ENCODE measurements around the gene RAD51B. TPM values are rescaled to one million over a fixed set of nuclear protein-coding genes. Genes with fewer than 3 reads are reported as not detected.

Gene RAD51B
- total RNA-seq, 2 donors from 2014 or later, result 9.3 to 12.1 TPM

DNA sequence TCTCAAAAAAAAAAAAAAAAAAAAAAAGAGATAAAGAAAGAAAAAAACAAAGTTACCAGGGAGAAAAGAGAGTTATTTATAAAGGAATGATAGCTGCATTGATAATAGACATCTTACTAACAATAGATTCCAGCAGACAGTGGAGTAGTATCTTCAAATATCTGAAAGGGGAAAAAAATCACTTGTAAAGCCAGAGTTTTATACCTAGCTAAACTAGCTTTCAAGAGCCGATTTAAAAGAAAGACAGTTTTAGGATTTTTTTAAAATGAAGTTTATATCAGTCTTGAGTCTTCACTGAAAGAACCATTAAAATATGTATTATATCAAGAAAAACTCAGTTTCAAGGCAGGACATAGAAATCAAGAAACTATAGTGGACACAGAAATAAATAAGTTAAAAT lies 710.9 kb downstream of the RAD51B start:
- Histone ChIP-seq H3K4me3 (no peak overlapping the region), H3K4me1 (ENCODE audit: control insufficient read depth in 1 of 2, low read depth in 2 of 2) (peaks cover 17 to 34% of the 10 kb centered on the region in 2 donors), H3K36me3 (no peaks in the 10 kb centered on the region), H3K9me3 (peaks cover 5% of the 10 kb centered on the region), H3K27me3 (replicated peaks; ENCODE audit: insufficient read depth) (no peaks in the 10 kb centered on the region), H3K27ac (no peak overlapping the region)
- ATAC-seq (ENCODE audit: insufficient number of reproducible peaks, low FRiP score, low read depth) (no peak), DNase-seq (ENCODE audit: low spot score) (no peak)
- TF ChIP-seq, protein P1, sequence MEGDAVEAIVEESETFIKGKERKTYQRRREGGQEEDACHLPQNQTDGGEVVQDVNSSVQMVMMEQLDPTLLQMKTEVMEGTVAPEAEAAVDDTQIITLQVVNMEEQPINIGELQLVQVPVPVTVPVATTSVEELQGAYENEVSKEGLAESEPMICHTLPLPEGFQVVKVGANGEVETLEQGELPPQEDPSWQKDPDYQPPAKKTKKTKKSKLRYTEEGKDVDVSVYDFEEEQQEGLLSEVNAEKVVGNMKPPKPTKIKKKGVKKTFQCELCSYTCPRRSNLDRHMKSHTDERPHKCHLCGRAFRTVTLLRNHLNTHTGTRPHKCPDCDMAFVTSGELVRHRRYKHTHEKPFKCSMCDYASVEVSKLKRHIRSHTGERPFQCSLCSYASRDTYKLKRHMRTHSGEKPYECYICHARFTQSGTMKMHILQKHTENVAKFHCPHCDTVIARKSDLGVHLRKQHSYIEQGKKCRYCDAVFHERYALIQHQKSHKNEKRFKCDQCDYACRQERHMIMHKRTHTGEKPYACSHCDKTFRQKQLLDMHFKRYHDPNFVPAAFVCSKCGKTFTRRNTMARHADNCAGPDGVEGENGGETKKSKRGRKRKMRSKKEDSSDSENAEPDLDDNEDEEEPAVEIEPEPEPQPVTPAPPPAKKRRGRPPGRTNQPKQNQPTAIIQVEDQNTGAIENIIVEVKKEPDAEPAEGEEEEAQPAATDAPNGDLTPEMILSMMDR (IDR thresholded peaks at IDR 0.05), result no peak

DNA sequence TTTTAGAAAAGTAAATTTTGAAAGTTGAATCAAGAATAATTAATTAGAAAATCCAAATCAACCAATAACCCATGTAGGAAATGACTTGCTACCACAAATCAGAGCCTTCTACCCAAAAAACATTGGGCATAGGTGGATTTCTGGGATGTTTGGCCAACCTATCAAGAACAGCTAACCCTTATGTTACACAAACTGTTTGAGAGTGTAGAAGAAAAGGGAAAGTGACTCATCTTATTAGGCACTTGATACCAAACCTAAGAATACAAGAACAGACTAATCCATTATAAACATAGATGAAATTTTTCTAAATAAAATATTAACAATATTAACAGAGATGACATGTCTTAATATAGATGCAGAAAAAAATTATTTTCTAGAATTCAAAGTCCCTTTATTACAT lies 712.9 kb downstream of the RAD51B start:
- DNase-seq (ENCODE audit: low spot score) (no peak), ATAC-seq (ENCODE audit: insufficient number of reproducible peaks, low FRiP score, low read depth) (no peak)
- TF ChIP-seq, protein P1 (IDR thresholded peaks at IDR 0.05), result no peak
- H3K27ac ChIP-seq, result no peak overlapping the region
- H3K27me3 ChIP-seq (replicated peaks; ENCODE audit: insufficient read depth), result no peaks in the 10 kb centered on the region
- H3K4me3 ChIP-seq, result no peak overlapping the region
- peaks cover 6 to 15% of the 10 kb centered on the region in 2 donors for H3K4me1 ChIP-seq (ENCODE audit: control insufficient read depth in 1 of 2, low read depth in 2 of 2)
- H3K36me3 ChIP-seq, result no peaks in the 10 kb centered on the region
- peaks cover 5% of the 10 kb centered on the region for H3K9me3 ChIP-seq

DNA sequence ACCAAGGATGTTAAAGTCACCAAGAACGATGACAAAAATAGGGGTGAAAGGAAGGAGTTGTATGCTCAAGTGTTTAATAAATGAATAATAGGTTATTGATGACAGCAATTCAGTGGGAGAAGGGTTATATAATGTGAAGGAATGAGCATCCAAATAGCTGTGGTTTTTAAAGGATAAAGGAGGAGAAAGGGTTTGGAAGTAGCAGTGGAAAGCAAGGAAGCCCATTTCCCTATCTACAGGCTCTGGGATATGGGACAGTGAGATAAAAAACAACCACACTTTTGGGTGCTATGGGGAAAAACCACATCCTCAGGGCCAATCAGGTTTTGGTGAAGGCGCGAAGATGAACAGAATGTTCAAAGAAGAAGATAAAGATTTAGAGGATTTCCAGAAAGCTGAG lies 714.7 kb downstream of the RAD51B start:
- no peak for ATAC-seq (ENCODE audit: insufficient number of reproducible peaks, low FRiP score, low read depth)
- TF ChIP-seq, protein P1 (IDR thresholded peaks at IDR 0.05), result no peak

DNA sequence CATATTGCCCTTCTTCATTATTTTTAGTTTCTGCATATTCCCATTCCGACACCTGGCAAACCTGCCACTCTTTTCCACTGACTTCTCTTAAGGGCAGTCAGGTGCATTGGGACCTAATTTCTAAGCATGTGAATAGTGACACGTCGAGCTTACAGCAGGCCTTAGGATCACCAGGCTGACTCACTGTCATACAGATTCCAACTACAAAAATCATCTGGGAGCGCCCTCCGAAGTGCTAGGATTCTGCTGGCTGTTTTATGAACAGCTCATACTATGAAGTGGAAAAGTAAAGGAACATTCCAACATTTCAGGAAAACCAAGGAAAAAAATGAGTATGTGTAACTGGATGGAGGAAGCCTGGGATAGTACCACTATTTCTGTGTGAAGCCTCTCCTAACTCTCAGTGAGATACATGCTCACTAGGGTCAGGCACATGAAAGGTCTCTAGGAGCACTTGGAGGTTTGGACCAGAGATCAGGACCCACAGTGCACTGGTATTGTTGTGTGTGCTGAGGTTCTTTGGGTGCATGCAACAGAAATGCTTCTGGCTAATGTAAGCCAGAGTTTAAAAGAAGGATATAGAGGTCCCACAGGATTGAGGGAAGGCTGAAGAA lies 715.9 kb downstream of the RAD51B start:
- Histone ChIP-seq H3K9me3 (peaks cover 5% of the 10 kb centered on the region), H3K4me1 (ENCODE audit: control insufficient read depth in 1 of 2, low read depth in 2 of 2) (no peaks in the 10 kb centered on the region), H3K27me3 (replicated peaks; ENCODE audit: insufficient read depth) (no peaks in the 10 kb centered on the region), H3K4me3 (no peak overlapping the region), H3K36me3 (no peaks in the 10 kb centered on the region), H3K27ac (no peak overlapping the region)
- ATAC-seq (ENCODE audit: insufficient number of reproducible peaks, low FRiP score, low read depth), result peak; percentile 18
- DNase-seq (ENCODE audit: low spot score), result no peak
- TF ChIP-seq, protein P1 (IDR thresholded peaks at IDR 0.05), result no peak

More for the DNA sequence above, 714.7 kb downstream of the RAD51B start:
- Histone ChIP-seq H3K4me1 (ENCODE audit: control insufficient read depth in 1 of 2, low read depth in 2 of 2) (no peaks in the 10 kb centered on the region), H3K4me3 (no peak overlapping the region), H3K27ac (no peak overlapping the region), H3K9me3 (peaks cover 5% of the 10 kb centered on the region), H3K27me3 (replicated peaks; ENCODE audit: insufficient read depth) (no peaks in the 10 kb centered on the region), H3K36me3 (no peaks in the 10 kb centered on the region)
- no peak for DNase-seq (ENCODE audit: low spot score)

DNA sequence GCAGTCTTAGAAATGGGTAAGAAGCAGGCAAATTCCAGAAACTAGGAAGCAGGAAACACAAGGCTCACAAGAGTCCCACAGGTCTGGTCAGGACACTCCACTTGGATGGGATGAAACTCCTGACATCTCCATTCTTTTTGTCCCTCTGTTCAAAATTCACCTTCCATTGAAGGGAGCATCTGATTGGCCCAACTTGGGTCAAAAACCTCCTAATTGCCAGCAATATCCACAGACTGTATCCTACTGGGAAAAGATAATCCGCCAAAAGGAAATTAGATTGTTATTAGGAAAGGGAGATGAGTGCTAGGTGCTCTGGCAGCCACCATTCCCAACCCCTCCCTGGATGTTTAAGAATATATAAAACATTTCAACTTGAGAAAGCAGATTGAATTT lies 716.4 kb downstream of the RAD51B start:
- ATAC-seq (ENCODE audit: insufficient number of reproducible peaks, low FRiP score, low read depth), result no peak
- H3K36me3 ChIP-seq, result no peaks in the 10 kb centered on the region
- peaks cover 4% of the 10 kb centered on the region for H3K9me3 ChIP-seq
- no peaks in the 10 kb centered on the region for H3K27me3 ChIP-seq (replicated peaks; ENCODE audit: insufficient read depth)
- TF ChIP-seq, protein P1 (IDR thresholded peaks at IDR 0.05), result no peak
- no peak for DNase-seq (ENCODE audit: low spot score)
- H3K4me1 ChIP-seq (ENCODE audit: control insufficient read depth in 1 of 2, low read depth in 2 of 2), result no peaks in the 10 kb centered on the region
- H3K27ac ChIP-seq, result no peak overlapping the region
- H3K4me3 ChIP-seq, result no peak overlapping the region

Measured in thoracic aorta (tissue), 2 donors.